Fibroblast of lung (primary cell): ENCODE measurements around the gene RXFP1. TPM values are rescaled to one million over a fixed set of nuclear protein-coding genes. Genes with fewer than 3 reads are reported as not detected.

Experiments
- DNase-seq, 2 donors: peaks; one replicate each; pipeline versions ENCODE4 v3.0.0 to v3.0.0-alpha.2; 2010; ENCODE audit warnings: low read depth in 2 of 2
- H2AFZ ChIP-seq: 2 replicates; pipeline ENCODE4 v1.5.1; 2012; ENCODE audit warnings: low read length, control low read depth, inconsistent platforms
- H3K27ac ChIP-seq: 2 replicates; pipeline ENCODE4 v1.5.1; 2011; ENCODE audit warnings: low read length, control low read depth; ENCODE audit not compliant: insufficient read depth
- H3K27me3 ChIP-seq: 2 replicates; pipeline ENCODE4 v1.5.1; 2011; ENCODE audit warnings: mild to moderate bottlenecking, low read length; ENCODE audit not compliant: control insufficient read depth, insufficient read depth
- H3K36me3 ChIP-seq: 2 replicates; pipeline ENCODE4 v1.5.1; 2011; ENCODE audit warnings: low read length; ENCODE audit not compliant: control insufficient read depth, insufficient read depth
- H3K4me1 ChIP-seq: 2 replicates; pipeline ENCODE4 v1.5.1; 2011; ENCODE audit warnings: low read length; ENCODE audit not compliant: control insufficient read depth, insufficient read depth; ENCODE audit errors: extremely low read depth
- H3K4me2 ChIP-seq: 2 replicates; pipeline ENCODE4 v1.5.1; 2011; ENCODE audit warnings: low read length, control low read depth; ENCODE audit not compliant: insufficient read depth; ENCODE audit errors: extremely low read depth
- H3K4me3 ChIP-seq, 4 experiments: fragments of 200-600 bp in 1 of 4; sonication (generic) in 1 of 4; replicated peaks in 1 of 4; 2 replicates each; pipeline ENCODE4 v1.5.1; 2011 to 2016; ENCODE audit warnings: low read length in 4 of 4, low read depth in 3 of 4, mild to moderate bottlenecking in 3 of 4, control low read depth in 2 of 4, inconsistent platforms in 1 of 4, mixed read lengths in 1 of 4; ENCODE audit not compliant: insufficient read depth in 1 of 4; ENCODE audit errors: control extremely low read depth in 1 of 4
- H3K79me2 ChIP-seq: 2 replicates; pipeline ENCODE4 v1.5.1; 2012; ENCODE audit warnings: mild to moderate bottlenecking, low read length, inconsistent platforms; ENCODE audit not compliant: control insufficient read depth, insufficient read depth
- H3K9ac ChIP-seq: 2 replicates; pipeline ENCODE4 v1.5.1; 2011; ENCODE audit warnings: mild to moderate bottlenecking, low read length, control low read depth; ENCODE audit not compliant: insufficient read depth
- H3K9me3 ChIP-seq: 2 replicates; pipeline ENCODE4 v1.5.1; 2012; ENCODE audit warnings: low read depth, low read length; ENCODE audit not compliant: control insufficient read depth, insufficient read depth
- H4K20me1 ChIP-seq: 2 replicates; pipeline ENCODE4 v1.5.1; 2011; ENCODE audit warnings: low read length; ENCODE audit not compliant: control insufficient read depth, insufficient read depth; ENCODE audit errors: extremely low read depth
- EZH2 ChIP-seq: IDR thresholded peaks from 2 replicates; pipeline ENCODE4 v1.5.1; 2012; ENCODE audit warnings: low read length, control low read depth, mild to moderate bottlenecking; ENCODE audit errors: missing control alignments
- polyA plus RNA-seq, 2 donors: library from polyadenylated mRNA; depleted of rRNA in 1 of 2; stranded (reverse) in 1 of 2; unstranded in 1 of 2; fragments of >200 nt; gene quantifications; 2 replicates each; pipeline ENCODE4 v1.2.1, GENCODE V29; 2011 to 2012; ENCODE audit warnings: missing spikeins in 1 of 2
- total RNA-seq: library from RNA; depleted of rRNA; stranded (reverse); fragments of >200 nt; gene quantifications from 2 replicates; pipeline ENCODE4 v1.2.1, GENCODE V29; 2014
- TF ChIP-seq, protein P1 (sequence below), 2 donors: IDR thresholded peaks in 1 of 2; conservative IDR thresholded peaks in 1 of 2; 1 replicate in 1 of 2; 2 replicates in 1 of 2; pipeline ENCODE4 v1.5.1; 2011 to 2012; ENCODE audit warnings: low read length in 2 of 2, control low read depth in 1 of 2, inconsistent platforms in 1 of 2, low read depth in 1 of 2, mild to moderate bottlenecking in 1 of 2

Gene RXFP1
- total and polyA plus RNA-seq, 2 donors (not counting 1 experiment from before 2014, with no cell fraction given) = 0.10 to 1.3 TPM

DNA sequence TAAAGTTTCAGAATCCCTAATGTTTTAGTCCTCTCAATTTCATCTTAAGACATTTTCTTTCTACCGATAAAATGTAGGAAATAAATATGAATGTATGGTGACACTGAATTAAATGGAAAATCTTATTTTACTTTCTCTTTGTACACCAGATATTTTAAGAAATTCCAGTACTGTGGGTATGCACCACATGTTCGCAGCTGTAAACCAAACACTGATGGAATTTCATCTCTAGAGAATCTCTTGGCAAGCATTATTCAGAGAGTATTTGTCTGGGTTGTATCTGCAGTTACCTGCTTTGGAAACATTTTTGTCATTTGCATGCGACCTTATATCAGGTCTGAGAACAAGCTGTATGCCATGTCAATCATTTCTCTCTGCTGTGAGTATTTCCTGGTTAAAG is 123.1 kb downstream of the RXFP1 start:
- Histone ChIP-seq H3K4me2 (peak overlapping the region; percentile 64), H2AFZ (no peak overlapping the region), H3K9ac (no peak overlapping the region), H3K36me3 (no peaks in the 10 kb centered on the region), H3K4me1 (no peaks in the 10 kb centered on the region), H3K79me2 (no peaks in the 10 kb centered on the region), H3K27ac (no peak overlapping the region), H3K27me3 (peaks cover 3% of the 10 kb centered on the region), H4K20me1 (no peaks in the 10 kb centered on the region), H3K9me3 (no peaks in the 10 kb centered on the region), H3K4me3 (no peak overlapping the region)
- TF ChIP-seq EZH2 = no peak
- no peak for DNase-seq

DNA sequence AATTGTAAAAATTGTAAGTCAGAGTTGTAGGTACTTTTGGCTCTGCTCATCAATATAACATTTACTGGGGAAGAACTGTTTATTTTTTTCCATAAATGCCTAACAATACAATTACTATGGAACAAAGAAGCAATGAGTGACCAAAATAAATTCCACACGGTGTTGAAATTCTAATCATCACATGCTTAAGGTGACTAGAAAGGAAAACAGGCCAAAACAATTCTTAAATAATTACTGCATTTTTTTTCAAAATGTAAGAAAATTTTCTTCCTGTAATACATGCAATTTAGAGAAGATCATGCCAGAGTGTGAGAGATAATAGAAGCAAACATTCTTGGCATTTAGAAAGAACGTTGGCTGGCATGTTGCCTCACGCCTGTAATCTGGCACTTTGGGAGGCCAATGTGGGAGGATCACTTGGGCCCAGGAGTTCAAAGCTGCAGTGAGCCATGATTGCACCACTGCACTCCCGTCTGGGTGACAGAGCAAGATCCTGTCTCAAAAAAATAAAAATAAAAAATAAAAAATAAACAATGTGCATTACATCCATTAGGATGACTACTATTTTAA is 127.5 kb downstream of the RXFP1 start:
- Histone ChIP-seq H3K9me3 (no peaks in the 10 kb centered on the region), H3K4me3 (no peak overlapping the region), H3K4me2 (no peak overlapping the region), H3K27me3 (no peaks in the 10 kb centered on the region), H3K9ac (no peak overlapping the region), H2AFZ (no peak overlapping the region), H3K79me2 (no peaks in the 10 kb centered on the region), H3K36me3 (no peaks in the 10 kb centered on the region), H3K4me1 (no peaks in the 10 kb centered on the region), H4K20me1 (no peaks in the 10 kb centered on the region), H3K27ac (no peak overlapping the region)
- TF ChIP-seq, protein P1, sequence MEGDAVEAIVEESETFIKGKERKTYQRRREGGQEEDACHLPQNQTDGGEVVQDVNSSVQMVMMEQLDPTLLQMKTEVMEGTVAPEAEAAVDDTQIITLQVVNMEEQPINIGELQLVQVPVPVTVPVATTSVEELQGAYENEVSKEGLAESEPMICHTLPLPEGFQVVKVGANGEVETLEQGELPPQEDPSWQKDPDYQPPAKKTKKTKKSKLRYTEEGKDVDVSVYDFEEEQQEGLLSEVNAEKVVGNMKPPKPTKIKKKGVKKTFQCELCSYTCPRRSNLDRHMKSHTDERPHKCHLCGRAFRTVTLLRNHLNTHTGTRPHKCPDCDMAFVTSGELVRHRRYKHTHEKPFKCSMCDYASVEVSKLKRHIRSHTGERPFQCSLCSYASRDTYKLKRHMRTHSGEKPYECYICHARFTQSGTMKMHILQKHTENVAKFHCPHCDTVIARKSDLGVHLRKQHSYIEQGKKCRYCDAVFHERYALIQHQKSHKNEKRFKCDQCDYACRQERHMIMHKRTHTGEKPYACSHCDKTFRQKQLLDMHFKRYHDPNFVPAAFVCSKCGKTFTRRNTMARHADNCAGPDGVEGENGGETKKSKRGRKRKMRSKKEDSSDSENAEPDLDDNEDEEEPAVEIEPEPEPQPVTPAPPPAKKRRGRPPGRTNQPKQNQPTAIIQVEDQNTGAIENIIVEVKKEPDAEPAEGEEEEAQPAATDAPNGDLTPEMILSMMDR (conservative IDR thresholded peaks at IDR 0.05 in 1 of 2, IDR thresholded peaks at IDR 0.05 in 1 of 2; ENCODE audit: low read depth in 1 of 2, low read length in 2 of 2) = no peak
- TF ChIP-seq EZH2 = no peak
- DNase-seq = no peak

DNA sequence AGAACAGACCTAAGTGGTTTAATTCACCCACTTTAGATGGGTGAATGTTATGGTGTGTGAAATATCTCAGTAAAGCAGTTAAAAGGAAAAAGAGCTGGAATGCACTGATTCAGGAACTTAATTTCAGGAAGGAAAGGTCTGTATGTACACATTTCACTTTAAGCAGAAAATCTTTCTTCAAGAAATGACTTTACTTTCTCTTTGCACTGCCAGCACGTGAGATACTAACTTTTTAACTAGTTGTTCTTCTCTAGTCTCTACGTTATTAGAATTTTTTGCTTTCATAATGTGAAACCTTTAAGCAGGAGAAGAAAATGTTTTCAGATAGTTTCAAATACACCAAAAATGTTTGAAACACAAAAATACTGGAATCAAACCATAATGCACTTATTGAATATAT is 131.2 kb downstream of the RXFP1 start:
- no peaks in the 10 kb centered on the region for H3K27me3 ChIP-seq
- no peaks in the 10 kb centered on the region for H3K36me3 ChIP-seq
- H3K4me1 ChIP-seq = no peaks in the 10 kb centered on the region
- peak overlapping the region in 3 of 4 experiments; percentile 34 to 38 (median 38) for H3K4me3 ChIP-seq
- DNase-seq = peak in 1 of 2 donors; percentile 17
- peak overlapping the region; percentile 92 for H2AFZ ChIP-seq
- no peak overlapping the region for H3K9ac ChIP-seq
- no peak for TF ChIP-seq EZH2
- TF ChIP-seq, protein P1 (conservative IDR thresholded peaks at IDR 0.05 in 1 of 2, IDR thresholded peaks at IDR 0.05 in 1 of 2; ENCODE audit: low read depth in 1 of 2, low read length in 2 of 2) = no peak
- H3K79me2 ChIP-seq = no peaks in the 10 kb centered on the region
- H3K9me3 ChIP-seq = no peaks in the 10 kb centered on the region
- no peak overlapping the region for H3K27ac ChIP-seq
- no peaks in the 10 kb centered on the region for H4K20me1 ChIP-seq
- H3K4me2 ChIP-seq = peak overlapping the region; percentile 90
